ENCODE measurements around the gene RAD51B.

The RAD51B gene

GRCh38 chr14:68402525-68403101, 583.0 kb downstream of the RAD51B start:
- ChIA-PET POLR2A (no interaction called here), CTCF (no interaction called here)
- Histone ChIP-seq H3K27ac (ENCODE audit: extremely low read depth, low read depth, low read length) (no peak overlapping the region), H3K36me3 (ENCODE audit: control insufficient read depth in 2 of 2, insufficient read depth in 1 of 2, low read length in 2 of 2) (no peaks in the 10 kb centered on the region), H3K9me3 (ENCODE audit: control insufficient read depth, insufficient read depth, low read depth, low read length) (no peaks in the 10 kb centered on the region), H3K4me1 (ENCODE audit: control insufficient read depth, insufficient read depth, low read length) (peaks cover 3% of the 10 kb centered on the region), H3K4me3 (ENCODE audit: low read depth, low read length) (no peak overlapping the region)
- TF ChIP-seq ZNF24 (tag by site-specific recombination; IDR thresholded peaks at IDR 0.05) (no peak), PATZ1 (tag by site-specific recombination; IDR thresholded peaks at IDR 0.05) (no peak), ZNF175 (tag by site-specific recombination; IDR thresholded peaks at IDR 0.05) (no peak), ZNF37A (tag by site-specific recombination; IDR thresholded peaks at IDR 0.05) (no peak), ZNF362 (tag by site-specific recombination; IDR thresholded peaks at IDR 0.05) (no peak), ZNF558 (tag by site-specific recombination; IDR thresholded peaks at IDR 0.05) (no peak), REPIN1 (tag by site-specific recombination; IDR thresholded peaks at IDR 0.05; ENCODE audit: low read depth) (no peak), PRDM4 (tag by site-specific recombination; IDR thresholded peaks at IDR 0.05) (no peak), ZNF391 (tag by site-specific recombination; IDR thresholded peaks at IDR 0.05; ENCODE audit: borderline replicate concordance, low read depth) (no peak), ZNF48 (tag by site-specific recombination; IDR thresholded peaks at IDR 0.05) (no peak), ZSCAN4 (tag by site-specific recombination; IDR thresholded peaks at IDR 0.05) (no peak), ZNF670 (tag by site-specific recombination; IDR thresholded peaks at IDR 0.05; ENCODE audit: low read depth) (no peak), ZNF26 (tag by site-specific recombination; IDR thresholded peaks at IDR 0.05) (no peak), ZNF560 (tag by site-specific recombination; IDR thresholded peaks at IDR 0.05; ENCODE audit: borderline replicate concordance) (no peak), ZNF623 (tag by site-specific recombination; IDR thresholded peaks at IDR 0.05) (no peak), ZNF223 (tag by site-specific recombination; IDR thresholded peaks at IDR 0.05) (no peak), ZNF654 (tag by site-specific recombination; IDR thresholded peaks at IDR 0.05; ENCODE audit: low read depth) (no peak), ZBTB21 (tag by site-specific recombination; IDR thresholded peaks at IDR 0.05) (no peak), ZEB2 (tag by site-specific recombination; IDR thresholded peaks at IDR 0.05) (no peak)

Data from HEK293 (cell line).